Peyer's patch (tissue), 4 donors: ENCODE results near the gene GREB1. TPM values are rescaled to one million over a fixed set of nuclear protein-coding genes. Genes with fewer than 3 reads are reported as not detected.

ENCODE experiments used
- DNase-seq, 3 donors: peaks; one replicate each; pipeline ENCODE4 v3.0.0-alpha.2; 2017 to 2019
- H3K27ac ChIP-seq, 4 donors: fragments of 200-600 bp; sonication (generic); one replicate each; pipeline ENCODE4 v1.5.1; 2016 to 2019
- H3K27me3 ChIP-seq, 2 donors: fragments of 200-600 bp; sonication (generic); one replicate each; pipeline ENCODE4 v1.5.1; 2019
- H3K36me3 ChIP-seq, 3 donors: fragments of 200-600 bp; sonication (generic); one replicate each; pipeline ENCODE4 v1.5.1; 2016 to 2019
- H3K4me1 ChIP-seq, 4 donors: fragments of 200-600 bp; sonication (generic); one replicate each; pipeline ENCODE4 v1.5.1; 2016 to 2019
- H3K4me3 ChIP-seq, 4 donors: fragments of 200-600 bp; sonication (generic); 1 replicate in 3 of 4; 2 replicates in 1 of 4; pipeline ENCODE4 v1.5.1; 2016 to 2019; ENCODE audit warnings: mild to moderate bottlenecking in 1 of 4
- H3K9me3 ChIP-seq, 4 donors: fragments of 200-600 bp; sonication (generic); one replicate each; pipeline ENCODE4 v1.5.1; 2016 to 2019; ENCODE audit warnings: mild to moderate bottlenecking in 1 of 4
- CTCF ChIP-seq, 6 experiments: fragments of 450-650 bp in 4 of 6; fragments of 200-600 bp in 2 of 6; sonication (generic) in 1 of 6; IDR thresholded peaks; one replicate each; pipeline ENCODE4 v1.5.1; 2017 to 2019; ENCODE audit warnings: antibody characterized with exemption in 6 of 6, mild to moderate bottlenecking in 3 of 6, moderate library complexity in 1 of 6
- POLR2A ChIP-seq, 2 donors: fragments of 450-650 bp; IDR thresholded peaks; one replicate each; pipeline ENCODE4 v1.5.1; 2017; ENCODE audit warnings: antibody characterized with exemption in 2 of 2, mild to moderate bottlenecking in 2 of 2, moderate library complexity in 2 of 2
- total RNA-seq, 4 donors: library from RNA; depleted of rRNA; stranded (reverse); fragments of >200 nt; gene quantifications; one replicate each; pipeline ENCODE4 v1.1.0, GENCODE V29; 2016

Gene GREB1
- total RNA-seq, 4 donors from 2014 or later, result 0.88 to 4.1 (median 1.9) TPM

- no peaks in the 10 kb centered on the region for H3K27me3 ChIP-seq
Measured at GRCh38 chr2:11499081-11499743, 34.6 kb upstream of the GREB1 start.

GRCh38 chr2:11500702-11501303, 33.0 kb upstream of the GREB1 start:
- TF ChIP-seq POLR2A (IDR thresholded peaks at IDR 0.05) (no peak), CTCF (IDR thresholded peaks at IDR 0.05) (no peak)
- H3K4me1 ChIP-seq, result no peaks in the 10 kb centered on the region
- no peaks in the 10 kb centered on the region for H3K27me3 ChIP-seq
- no peaks in the 10 kb centered on the region for H3K36me3 ChIP-seq
- H3K9me3 ChIP-seq, result no peaks in the 10 kb centered on the region
- no peak for DNase-seq
- H3K27ac ChIP-seq, result no peak overlapping the region
- H3K4me3 ChIP-seq, result no peak overlapping the region

More at GRCh38 chr2:11499081-11499743, 34.6 kb upstream of the GREB1 start:
- Histone ChIP-seq H3K27ac (no peak overlapping the region), H3K4me3 (no peak overlapping the region), H3K9me3 (no peaks in the 10 kb centered on the region), H3K4me1 (no peaks in the 10 kb centered on the region), H3K36me3 (no peaks in the 10 kb centered on the region)
- TF ChIP-seq CTCF (IDR thresholded peaks at IDR 0.05) (no peak), POLR2A (IDR thresholded peaks at IDR 0.05) (no peak)
- no peak for DNase-seq

GRCh38 chr2:11502740-11503292, 31.0 kb upstream of the GREB1 start:
- Histone ChIP-seq H3K27me3 (no peaks in the 10 kb centered on the region), H3K9me3 (no peaks in the 10 kb centered on the region), H3K27ac (no peak overlapping the region), H3K4me3 (no peak overlapping the region), H3K36me3 (no peaks in the 10 kb centered on the region), H3K4me1 (no peaks in the 10 kb centered on the region)
- DNase-seq, result no peak
- TF ChIP-seq POLR2A (IDR thresholded peaks at IDR 0.05), result no peak
- no peak for TF ChIP-seq CTCF (IDR thresholded peaks at IDR 0.05)

- Histone ChIP-seq H3K36me3 (no peaks in the 10 kb centered on the region), H3K4me3 (no peak overlapping the region), H3K27ac (no peak overlapping the region), H3K9me3 (no peaks in the 10 kb centered on the region), H3K4me1 (no peaks in the 10 kb centered on the region), H3K27me3 (no peaks in the 10 kb centered on the region)
- DNase-seq, result no peak
- TF ChIP-seq POLR2A (IDR thresholded peaks at IDR 0.05) (no peak), CTCF (IDR thresholded peaks at IDR 0.05) (no peak)
Measured at GRCh38 chr2:11503354-11503927, 30.4 kb upstream of the GREB1 start.

GRCh38 chr2:11505652-11506610, 27.9 kb upstream of the GREB1 start:
- Histone ChIP-seq H3K27me3 (no peaks in the 10 kb centered on the region), H3K27ac (no peak overlapping the region), H3K4me3 (no peak overlapping the region), H3K36me3 (no peaks in the 10 kb centered on the region), H3K9me3 (no peaks in the 10 kb centered on the region), H3K4me1 (no peaks in the 10 kb centered on the region)
- no peak for DNase-seq
- no peak for TF ChIP-seq POLR2A (IDR thresholded peaks at IDR 0.05)
- no peak for TF ChIP-seq CTCF (IDR thresholded peaks at IDR 0.05)
